ENCODE data around the gene TIAM1. TPM values are rescaled to one million over a fixed set of nuclear protein-coding genes. Genes with fewer than 3 reads are reported as not detected.

TIAM1 gene
- total RNA-seq, 1 donor from 2014 or later: 16.7 TPM

DNA sequence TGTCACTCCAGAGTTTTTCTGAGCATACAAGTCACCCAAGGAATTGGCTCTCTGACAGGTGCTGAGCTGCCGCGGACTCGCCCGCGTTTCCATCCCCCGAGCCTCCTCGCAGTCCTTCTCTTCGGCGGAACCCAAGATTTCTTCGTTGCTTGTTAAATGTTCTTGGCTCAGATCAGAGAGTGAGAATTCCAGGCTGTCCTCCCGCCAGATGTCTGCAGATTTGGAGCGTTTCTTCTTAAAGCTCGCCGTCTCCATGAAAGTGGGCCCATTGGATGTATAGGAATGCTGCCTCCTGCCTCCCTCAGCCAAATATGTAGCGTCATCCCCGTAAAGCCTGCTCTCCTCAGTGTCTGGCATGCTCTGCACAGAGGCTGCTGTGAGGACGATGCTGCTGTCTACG, 77.8 kb downstream of the TIAM1 start:
- TF ChIP-seq, protein P1, sequence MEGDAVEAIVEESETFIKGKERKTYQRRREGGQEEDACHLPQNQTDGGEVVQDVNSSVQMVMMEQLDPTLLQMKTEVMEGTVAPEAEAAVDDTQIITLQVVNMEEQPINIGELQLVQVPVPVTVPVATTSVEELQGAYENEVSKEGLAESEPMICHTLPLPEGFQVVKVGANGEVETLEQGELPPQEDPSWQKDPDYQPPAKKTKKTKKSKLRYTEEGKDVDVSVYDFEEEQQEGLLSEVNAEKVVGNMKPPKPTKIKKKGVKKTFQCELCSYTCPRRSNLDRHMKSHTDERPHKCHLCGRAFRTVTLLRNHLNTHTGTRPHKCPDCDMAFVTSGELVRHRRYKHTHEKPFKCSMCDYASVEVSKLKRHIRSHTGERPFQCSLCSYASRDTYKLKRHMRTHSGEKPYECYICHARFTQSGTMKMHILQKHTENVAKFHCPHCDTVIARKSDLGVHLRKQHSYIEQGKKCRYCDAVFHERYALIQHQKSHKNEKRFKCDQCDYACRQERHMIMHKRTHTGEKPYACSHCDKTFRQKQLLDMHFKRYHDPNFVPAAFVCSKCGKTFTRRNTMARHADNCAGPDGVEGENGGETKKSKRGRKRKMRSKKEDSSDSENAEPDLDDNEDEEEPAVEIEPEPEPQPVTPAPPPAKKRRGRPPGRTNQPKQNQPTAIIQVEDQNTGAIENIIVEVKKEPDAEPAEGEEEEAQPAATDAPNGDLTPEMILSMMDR (IDR thresholded peaks at IDR 0.05): no peak
- DNase-seq (ENCODE audit: extremely low spot score, unreplicated experiment): no peak
- H3K27me3 Mint-ChIP-seq (ENCODE audit: unreplicated experiment): no peaks in the 10 kb centered on the region
- H3K27ac Mint-ChIP-seq (ENCODE audit: unreplicated experiment): no peak overlapping the region
- H3K4me1 Mint-ChIP-seq (ENCODE audit: unreplicated experiment): no peaks in the 10 kb centered on the region
- no peaks in the 10 kb centered on the region for H3K9me3 Mint-ChIP-seq (ENCODE audit: unreplicated experiment)
- no peaks in the 10 kb centered on the region for H3K36me3 Mint-ChIP-seq (ENCODE audit: unreplicated experiment)
- H3K4me3 Mint-ChIP-seq (ENCODE audit: unreplicated experiment): no peak overlapping the region

DNA sequence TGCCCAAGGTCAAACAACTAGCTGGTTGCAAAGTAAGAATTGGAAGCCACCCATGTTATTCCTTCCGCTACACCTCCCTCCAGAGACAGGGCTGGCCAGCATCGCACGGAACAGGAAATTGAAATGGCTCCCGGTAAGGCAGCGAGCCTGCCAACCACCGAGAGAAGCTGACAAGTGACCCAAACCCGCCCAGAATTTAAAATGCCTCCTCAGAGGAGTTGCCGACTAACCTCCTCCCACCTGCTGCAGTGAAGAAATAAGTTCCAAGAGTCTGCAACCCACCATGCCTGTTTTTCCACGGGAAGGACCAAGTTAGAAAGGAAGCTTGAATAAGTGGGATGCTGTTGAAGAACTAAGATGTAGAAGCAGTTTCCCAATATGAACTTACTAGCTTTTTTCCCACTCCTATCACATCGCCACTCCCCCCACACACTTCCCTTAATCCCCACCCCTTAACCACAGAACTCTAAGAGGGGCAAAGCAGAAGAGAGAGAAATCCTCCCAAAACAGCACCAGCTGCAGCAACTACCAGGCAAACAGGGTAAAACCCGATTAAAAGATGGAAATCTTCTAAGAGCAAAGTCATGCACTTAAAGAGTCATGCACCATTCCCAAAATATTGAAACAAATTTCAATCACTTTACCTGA, 78.6 kb downstream of the TIAM1 start:
- Mint-ChIP-seq H3K27ac (ENCODE audit: unreplicated experiment) (no peak overlapping the region), H3K4me1 (ENCODE audit: unreplicated experiment) (peaks cover 2% of the 10 kb centered on the region), H3K9me3 (ENCODE audit: unreplicated experiment) (no peaks in the 10 kb centered on the region), H3K36me3 (ENCODE audit: unreplicated experiment) (no peaks in the 10 kb centered on the region), H3K27me3 (ENCODE audit: unreplicated experiment) (no peaks in the 10 kb centered on the region), H3K4me3 (ENCODE audit: unreplicated experiment) (no peak overlapping the region)
- DNase-seq (ENCODE audit: extremely low spot score, unreplicated experiment): no peak
- TF ChIP-seq, protein P1 (IDR thresholded peaks at IDR 0.05): no peak

GRCh38 chr21:31264574-31264973, 79.5 kb downstream of the TIAM1 start:
- Mint-ChIP-seq H3K9me3 (ENCODE audit: unreplicated experiment) (no peaks in the 10 kb centered on the region), H3K27me3 (ENCODE audit: unreplicated experiment) (no peaks in the 10 kb centered on the region), H3K27ac (ENCODE audit: unreplicated experiment) (no peak overlapping the region), H3K4me3 (ENCODE audit: unreplicated experiment) (no peak overlapping the region), H3K36me3 (ENCODE audit: unreplicated experiment) (no peaks in the 10 kb centered on the region), H3K4me1 (ENCODE audit: unreplicated experiment) (peaks cover 2% of the 10 kb centered on the region)
- TF ChIP-seq, protein P1 (IDR thresholded peaks at IDR 0.05): no peak
- DNase-seq (ENCODE audit: extremely low spot score, unreplicated experiment): no peak

DNA sequence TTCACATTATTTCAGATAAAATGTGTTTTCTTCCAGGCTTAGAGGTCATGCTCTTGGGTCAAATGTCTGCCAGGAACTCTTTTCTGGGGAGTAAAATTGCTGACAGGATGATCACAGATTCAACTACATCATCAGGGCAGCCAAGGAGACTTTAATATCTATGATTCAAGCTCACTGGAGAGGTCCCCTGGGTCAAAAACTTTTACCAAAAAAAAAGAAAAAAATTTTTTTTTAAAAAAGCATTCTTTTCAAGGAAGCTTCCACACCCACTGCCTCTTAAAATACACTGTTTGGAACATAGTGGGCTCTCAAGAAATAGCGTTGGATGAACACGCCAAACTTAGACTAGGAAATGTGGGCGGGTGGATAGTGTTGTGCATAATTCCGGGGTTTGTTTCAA, 81.3 kb downstream of the TIAM1 start:
- no peak for DNase-seq (ENCODE audit: extremely low spot score, unreplicated experiment)
- TF ChIP-seq, protein P1 (IDR thresholded peaks at IDR 0.05): no peak
- no peak overlapping the region for H3K4me3 Mint-ChIP-seq (ENCODE audit: unreplicated experiment)
- H3K36me3 Mint-ChIP-seq (ENCODE audit: unreplicated experiment): no peaks in the 10 kb centered on the region
- H3K27ac Mint-ChIP-seq (ENCODE audit: unreplicated experiment): no peak overlapping the region
- H3K27me3 Mint-ChIP-seq (ENCODE audit: unreplicated experiment): no peaks in the 10 kb centered on the region
- no peaks in the 10 kb centered on the region for H3K9me3 Mint-ChIP-seq (ENCODE audit: unreplicated experiment)
- peaks cover 5% of the 10 kb centered on the region for H3K4me1 Mint-ChIP-seq (ENCODE audit: unreplicated experiment)

DNA sequence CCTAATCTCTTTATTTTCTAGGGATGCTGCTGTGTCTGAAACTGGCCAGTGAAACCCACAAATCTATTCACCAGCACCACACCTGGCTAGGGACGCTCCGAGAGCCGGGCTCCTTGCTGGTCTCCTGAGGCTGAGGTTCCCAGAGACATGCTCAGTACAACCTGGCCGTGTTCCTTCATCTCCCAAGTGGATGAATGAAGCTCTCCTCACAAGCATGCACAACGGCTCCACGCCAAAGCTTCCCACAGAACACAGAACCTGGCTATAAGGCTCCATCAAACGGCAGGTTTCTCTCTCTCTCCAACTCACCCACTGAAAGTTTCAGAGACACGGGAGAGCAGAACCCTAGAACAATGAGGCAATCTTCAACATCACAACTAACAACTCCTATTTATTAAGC, 82.3 kb downstream of the TIAM1 start:
- H3K4me1 Mint-ChIP-seq (ENCODE audit: unreplicated experiment): peaks cover 5% of the 10 kb centered on the region
- no peak for DNase-seq (ENCODE audit: extremely low spot score, unreplicated experiment)
- no peak overlapping the region for H3K27ac Mint-ChIP-seq (ENCODE audit: unreplicated experiment)
- TF ChIP-seq, protein P1 (IDR thresholded peaks at IDR 0.05): no peak
- H3K4me3 Mint-ChIP-seq (ENCODE audit: unreplicated experiment): no peak overlapping the region
- H3K36me3 Mint-ChIP-seq (ENCODE audit: unreplicated experiment): no peaks in the 10 kb centered on the region
- H3K9me3 Mint-ChIP-seq (ENCODE audit: unreplicated experiment): no peaks in the 10 kb centered on the region
- H3K27me3 Mint-ChIP-seq (ENCODE audit: unreplicated experiment): no peaks in the 10 kb centered on the region
